ENCODE results near the gene GTF3C2.
"Not testable (repeated sequence)": the region's sequence is repeated elsewhere in the genome, so short reads cannot be mapped to it uniquely, and the experiment has no call there.

GTF3C2 gene

DNA sequence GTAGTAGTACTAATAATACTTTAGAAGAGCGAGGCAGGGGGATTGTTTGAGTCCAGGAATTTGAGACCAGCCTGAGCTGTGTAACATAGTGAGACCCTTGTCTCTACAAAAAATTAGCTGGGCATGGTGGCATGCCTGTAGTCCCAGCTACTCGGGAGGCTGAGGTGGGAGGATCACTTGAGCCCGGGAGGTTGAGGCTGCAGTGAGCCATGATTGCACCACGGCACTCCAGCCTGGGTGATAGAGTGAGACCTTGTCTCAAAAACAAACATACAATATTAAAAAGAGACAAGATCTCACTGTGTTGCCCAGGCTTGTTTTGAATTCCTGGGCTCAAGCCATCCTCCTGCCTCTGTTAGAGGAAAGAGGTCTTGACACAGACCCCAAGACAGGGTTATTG lies 56.0 kb downstream of the GTF3C2 start:
- not testable (repeated sequence) for DNase-seq (ENCODE audit: low spot score)

DNA sequence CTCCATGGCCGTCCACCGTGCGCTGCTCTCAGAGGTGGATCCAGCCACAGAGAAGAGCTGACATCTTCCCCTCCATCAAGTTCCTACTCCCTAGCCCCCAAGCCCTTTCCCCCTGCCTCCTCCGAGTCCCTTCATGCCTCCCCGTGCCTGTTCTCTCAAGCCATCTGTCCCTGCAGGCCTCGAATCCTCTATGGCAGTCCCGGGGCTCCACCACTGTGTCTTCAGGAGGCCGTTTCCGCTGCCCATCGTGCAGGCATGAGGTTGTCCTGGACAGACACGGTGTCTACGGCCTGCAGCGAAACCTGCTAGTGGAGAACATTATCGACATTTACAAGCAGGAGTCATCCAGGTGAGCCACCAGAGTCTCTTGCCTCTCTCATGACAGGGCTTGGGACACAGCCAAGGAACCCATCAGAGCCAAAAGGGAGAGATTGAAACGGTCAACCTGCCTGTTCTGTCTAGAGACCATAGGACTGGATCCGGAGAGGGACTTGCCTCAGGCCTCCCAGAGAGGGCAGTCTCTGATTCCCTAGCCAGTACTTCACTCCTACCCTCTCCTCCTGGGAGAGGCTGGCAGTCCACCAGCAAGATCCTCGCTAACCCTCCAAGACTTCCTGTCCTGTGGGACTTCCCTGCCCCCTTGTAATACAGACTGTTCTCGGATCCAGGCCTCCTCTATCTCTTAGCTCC lies 58.0 kb downstream of the GTF3C2 start:
- DNase-seq (ENCODE audit: low spot score): no peak

GRCh38 chr2:27297195-27297594 lies 59.4 kb downstream of the GTF3C2 start:
- DNase-seq (ENCODE audit: low spot score): no peak

DNA sequence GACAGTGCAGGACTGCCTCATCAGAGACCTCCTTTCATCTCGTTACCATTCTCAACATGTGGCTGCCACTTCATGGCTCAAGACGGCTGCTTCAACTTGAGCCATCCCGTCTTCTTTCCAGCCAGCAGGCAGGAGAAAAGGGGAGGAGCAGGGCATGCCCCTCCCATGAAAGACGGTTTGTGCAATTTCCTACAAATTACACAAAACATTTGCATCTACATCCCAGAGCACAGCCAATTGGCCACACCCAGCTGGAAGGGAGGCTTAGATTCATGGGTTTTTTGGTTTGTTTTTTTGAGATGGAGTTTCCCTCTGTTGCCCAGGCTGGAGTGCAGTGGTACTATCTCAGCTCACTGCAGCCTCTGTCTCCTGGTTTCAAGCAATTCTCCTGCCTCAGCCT lies 60.1 kb downstream of the GTF3C2 start:
- no peak for DNase-seq (ENCODE audit: low spot score)

DNA sequence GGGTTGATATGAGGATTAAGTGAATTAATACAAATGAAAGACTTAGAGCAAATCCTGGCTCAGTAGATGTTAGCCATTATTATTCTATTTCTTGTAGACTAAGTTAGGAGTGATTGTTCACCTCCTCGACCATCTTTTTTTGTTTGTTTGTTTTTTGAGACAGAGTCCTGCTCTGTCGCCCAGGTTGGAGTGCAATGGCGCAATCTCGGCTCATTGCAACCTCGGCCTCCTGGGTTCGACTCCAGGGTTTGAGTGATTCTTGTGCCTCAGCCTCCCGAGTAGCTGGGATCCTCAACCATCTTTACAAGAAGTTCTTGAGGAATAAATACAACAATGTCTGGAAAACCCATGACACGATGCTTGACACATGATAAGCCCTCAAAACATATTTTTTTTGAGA lies 61.6 kb downstream of the GTF3C2 start:
- DNase-seq (ENCODE audit: low spot score): no peak

DNA sequence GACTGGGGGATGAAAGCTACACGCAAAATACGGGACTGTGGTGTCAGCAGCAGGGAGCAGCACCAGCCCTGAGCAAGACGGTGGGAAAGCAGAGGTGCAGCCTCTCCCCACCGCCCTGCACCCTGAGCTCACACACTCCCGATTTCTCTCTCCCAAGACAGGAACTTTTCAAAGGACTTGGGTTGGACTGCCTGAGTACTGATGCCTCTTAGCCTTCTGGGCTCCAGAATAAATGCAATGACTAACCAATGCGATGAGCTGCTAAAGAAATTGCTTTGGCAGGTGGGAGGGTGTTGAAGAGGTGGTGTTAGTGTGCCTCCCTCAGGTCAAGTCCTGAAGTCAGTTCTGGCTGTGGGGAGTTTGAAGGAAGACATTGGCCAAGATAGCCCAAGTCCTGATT lies 64.7 kb downstream of the GTF3C2 start:
- no peak for DNase-seq (ENCODE audit: low spot score)

GRCh38 chr2:27290549-27290948 lies 66.0 kb downstream of the GTF3C2 start:
- DNase-seq (ENCODE audit: low spot score): no peak

DNA sequence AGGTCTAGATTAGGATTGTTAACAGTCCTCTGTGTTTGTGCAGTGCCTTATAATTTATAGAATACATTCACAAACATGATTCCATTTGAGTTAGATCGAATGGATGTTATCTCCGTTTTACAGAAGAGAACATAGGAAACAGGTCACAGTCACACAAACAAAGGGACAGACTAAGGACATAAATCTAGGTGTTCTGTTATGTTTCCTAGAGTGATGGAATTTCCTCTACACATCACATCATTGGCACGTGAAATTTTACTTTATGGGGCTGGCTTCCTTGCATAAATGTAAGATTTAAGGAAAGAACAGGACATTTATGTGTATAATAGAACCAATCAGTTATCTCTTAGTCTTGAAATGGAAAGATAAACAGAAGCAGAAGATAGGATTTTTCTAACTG lies 68.0 kb downstream of the GTF3C2 start:
- DNase-seq (ENCODE audit: low spot score): no peak

DNA sequence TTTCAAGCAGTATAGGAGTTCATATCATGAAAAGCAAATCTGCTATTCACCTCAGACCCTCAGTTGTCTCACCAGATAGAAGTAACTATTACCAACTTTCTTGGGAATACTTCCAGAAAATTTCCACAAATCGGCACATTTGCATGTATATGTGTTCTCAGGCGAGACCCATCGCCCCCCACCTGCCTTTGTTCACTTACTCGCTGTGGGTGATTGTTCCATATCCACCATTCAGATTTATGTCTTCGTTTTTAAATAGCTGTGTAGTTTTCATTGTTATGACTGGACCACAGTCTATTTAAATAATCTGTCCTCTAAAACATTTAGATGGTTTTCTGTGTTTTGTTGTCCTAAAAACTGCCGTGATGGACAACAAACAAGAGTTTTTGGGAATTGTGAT lies 71.1 kb downstream of the GTF3C2 start:
- DNase-seq (ENCODE audit: low spot score): no peak

- DNase-seq (ENCODE audit: low spot score): no peak
Measured at GRCh38 chr2:27284996-27285395, 71.6 kb downstream of the GTF3C2 start.

GRCh38 chr2:27282892-27283291 lies 73.7 kb downstream of the GTF3C2 start:
- DNase-seq (ENCODE audit: low spot score): no peak

- no peak for DNase-seq (ENCODE audit: low spot score)
Measured at GRCh38 chr2:27281855-27282559, 74.6 kb downstream of the GTF3C2 start, which contains the start of gene TRIM54. Gene TRIM54 (plus strand): TSS chr2:27282429. CDS start chr2:27282732, 303 bp downstream.

GRCh38 chr2:27281442-27281841 lies 75.1 kb downstream of the GTF3C2 start:
- no peak for DNase-seq (ENCODE audit: low spot score)

DNA sequence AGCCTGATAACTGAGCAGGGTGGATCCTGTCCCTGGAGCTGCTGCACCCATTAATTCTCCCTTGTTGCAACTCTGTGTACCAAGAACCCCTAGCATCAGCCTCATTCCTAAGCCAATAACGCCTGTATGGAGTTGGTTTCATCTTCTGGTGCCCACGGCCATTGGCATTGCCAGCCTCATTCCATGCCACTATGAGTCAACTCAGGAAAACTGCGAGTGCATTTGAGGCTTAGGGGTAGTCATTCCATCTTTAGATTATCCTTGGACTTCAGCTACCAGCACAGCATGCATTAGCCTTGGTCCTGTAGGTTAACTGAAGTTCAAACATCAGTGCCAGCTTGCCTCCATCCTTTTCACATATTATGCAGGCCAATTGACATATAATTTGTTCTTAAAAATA lies 75.7 kb downstream of the GTF3C2 start:
- no peak for DNase-seq (ENCODE audit: low spot score)

- no peak for DNase-seq (ENCODE audit: low spot score)
Measured at GRCh38 chr2:27278010-27278409, 78.6 kb downstream of the GTF3C2 start.

Measured in SK-N-DZ (cell line).